ENCODE results near the gene ZSWIM2. TPM values are rescaled to one million over a fixed set of nuclear protein-coding genes. Genes with fewer than 3 reads are reported as not detected.
"Not testable (repeated sequence)": the region's sequence is repeated elsewhere in the genome, so short reads cannot be mapped to it uniquely, and the experiment has no call there.

The ZSWIM2 gene
- polyA plus RNA-seq, 2 of the 4 experiments (the other 2 are of a cell fraction) = not detected

- ATAC-seq (no peak), DNase-seq (ENCODE audit: low read depth in 1 of 2, low spot score in 1 of 2) (no peak), FAIRE-seq (no peak)
- no peak overlapping the region for H3K4me2 ChIP-seq
- WGBS (ENCODE audit: missing lambda C conversion rate) = 50% methylated on average over 1 of the region's 1 CpG
- H3K9me3 ChIP-seq = no peaks in the 10 kb centered on the region
- ChIA-PET CTCF (no interaction called here), POLR2A (no interaction called here)
- TF ChIP-seq SMC3 (IDR thresholded peaks at IDR 0.05) = no peak
- H3K4me1 ChIP-seq = no peaks in the 10 kb centered on the region
- H3K4me3 ChIP-seq = no peak overlapping the region
- no peak overlapping the region for H3K27ac ChIP-seq
These were observed 42.4 kb downstream of the ZSWIM2 start for GRCh38 chr2:186806591-186806990.

GRCh38 chr2:186798604-186799003 lies 50.4 kb downstream of the ZSWIM2 start:
- POLR2A ChIA-PET; H3K9me3 ChIP-seq; ATAC-seq; DNase-seq (ENCODE audit: low read depth in 1 of 2, low spot score in 1 of 2); H3K4me2 ChIP-seq; H3K4me1 ChIP-seq; CTCF ChIA-PET; FAIRE-seq; H3K4me3 ChIP-seq; H3K27ac ChIP-seq: not testable (repeated sequence)
- 12% methylated on average over 1 of the region's 1 CpG for WGBS (ENCODE audit: missing lambda C conversion rate)

GRCh38 chr2:186784930-186785329 lies 64.0 kb downstream of the ZSWIM2 start:
- Histone ChIP-seq H3K4me1 (no peaks in the 10 kb centered on the region), H3K27ac (no peak overlapping the region), H3K4me2 (no peak overlapping the region), H3K4me3 (no peak overlapping the region), H3K9me3 (peaks cover 5% of the 10 kb centered on the region; the same call in 2 of the 3 replicates)
- TF ChIP-seq MAX (IDR thresholded peaks at IDR 0.05) (no peak), MAZ (IDR thresholded peaks at IDR 0.05; ENCODE audit: borderline replicate concordance, low read depth, low read length) (no peak), BHLHE40 (IDR thresholded peaks at IDR 0.05; ENCODE audit: low read depth, low read length) (no peak), TFCP2L1 (CRISPR knock-in tag; IDR thresholded peaks at IDR 0.05) (no peak), JUNB (IDR thresholded peaks at IDR 0.05) (no peak), POLR2AphosphoS2 (conservative IDR thresholded peaks at IDR 0.05; ENCODE audit: low read length) (no peak)
- ATAC-seq (no peak), FAIRE-seq (no peak), DNase-seq (ENCODE audit: low read depth in 1 of 2, low spot score in 1 of 2) (no peak)
- ChIA-PET POLR2A (no interaction called here), CTCF (no interaction called here)
- 23% methylated on average over 4 of the region's 4 CpGs for WGBS (ENCODE audit: missing lambda C conversion rate)

GRCh38 chr2:186783254-186783653 lies 65.7 kb downstream of the ZSWIM2 start:
- FAIRE-seq = no peak

More at GRCh38 chr2:186783254-186783653, 65.7 kb downstream of the ZSWIM2 start:
- no peak overlapping the region for H3K4me2 ChIP-seq
- no peak for TF ChIP-seq HDAC2 (IDR thresholded peaks at IDR 0.05)
- no peak for TF ChIP-seq MAZ (IDR thresholded peaks at IDR 0.05; ENCODE audit: borderline replicate concordance, low read depth, low read length)
- TF ChIP-seq ZSCAN20 (CRISPR knock-in tag; IDR thresholded peaks at IDR 0.05) = no peak
- TF ChIP-seq HOXB5 (CRISPR knock-in tag; IDR thresholded peaks at IDR 0.05) = no peak
- TF ChIP-seq NR3C1 (IDR thresholded peaks at IDR 0.05) = no peak
- no peak for TF ChIP-seq MAFK (IDR thresholded peaks at IDR 0.05; ENCODE audit: partially characterized antibody)
- TF ChIP-seq ZNF302 (CRISPR knock-in tag; IDR thresholded peaks at IDR 0.05) = no peak
- TF ChIP-seq RCOR1 (IDR thresholded peaks at IDR 0.05; ENCODE audit: low read depth, low read length) = no peak
- TF ChIP-seq USF2 (IDR thresholded peaks at IDR 0.05) = no peak
- no peak for TF ChIP-seq REST (IDR thresholded peaks at IDR 0.05)
- TF ChIP-seq E2F6 (IDR thresholded peaks at IDR 0.05; ENCODE audit: borderline replicate concordance, low read depth) = no peak
- no peak for TF ChIP-seq BCL3 (IDR thresholded peaks at IDR 0.05)
- ChIA-PET CTCF (no interaction called here), POLR2A (no interaction called here)
- no peak for DNase-seq (ENCODE audit: low read depth in 1 of 2, low spot score in 1 of 2)
- no peak overlapping the region for H3K27ac ChIP-seq
- no peak for ATAC-seq
- H3K4me1 ChIP-seq = no peaks in the 10 kb centered on the region
- no peak overlapping the region for H3K4me3 ChIP-seq
- H3K9me3 ChIP-seq = peaks cover 5% of the 10 kb centered on the region; the same call in 2 of the 3 replicates

Measured in A549 (cell line).